DMS114 treated with DMSO at 0.1 percent for 48 hours (cell line): Measurements from ENCODE around the gene SPEG.

Source experiments
- DNase-seq: peaks from one replicate; lab custom pipeline; 2025; ENCODE audit not compliant: unreplicated experiment; lab: John Stamatoyannopoulos, UW

The SPEG gene

DNA sequence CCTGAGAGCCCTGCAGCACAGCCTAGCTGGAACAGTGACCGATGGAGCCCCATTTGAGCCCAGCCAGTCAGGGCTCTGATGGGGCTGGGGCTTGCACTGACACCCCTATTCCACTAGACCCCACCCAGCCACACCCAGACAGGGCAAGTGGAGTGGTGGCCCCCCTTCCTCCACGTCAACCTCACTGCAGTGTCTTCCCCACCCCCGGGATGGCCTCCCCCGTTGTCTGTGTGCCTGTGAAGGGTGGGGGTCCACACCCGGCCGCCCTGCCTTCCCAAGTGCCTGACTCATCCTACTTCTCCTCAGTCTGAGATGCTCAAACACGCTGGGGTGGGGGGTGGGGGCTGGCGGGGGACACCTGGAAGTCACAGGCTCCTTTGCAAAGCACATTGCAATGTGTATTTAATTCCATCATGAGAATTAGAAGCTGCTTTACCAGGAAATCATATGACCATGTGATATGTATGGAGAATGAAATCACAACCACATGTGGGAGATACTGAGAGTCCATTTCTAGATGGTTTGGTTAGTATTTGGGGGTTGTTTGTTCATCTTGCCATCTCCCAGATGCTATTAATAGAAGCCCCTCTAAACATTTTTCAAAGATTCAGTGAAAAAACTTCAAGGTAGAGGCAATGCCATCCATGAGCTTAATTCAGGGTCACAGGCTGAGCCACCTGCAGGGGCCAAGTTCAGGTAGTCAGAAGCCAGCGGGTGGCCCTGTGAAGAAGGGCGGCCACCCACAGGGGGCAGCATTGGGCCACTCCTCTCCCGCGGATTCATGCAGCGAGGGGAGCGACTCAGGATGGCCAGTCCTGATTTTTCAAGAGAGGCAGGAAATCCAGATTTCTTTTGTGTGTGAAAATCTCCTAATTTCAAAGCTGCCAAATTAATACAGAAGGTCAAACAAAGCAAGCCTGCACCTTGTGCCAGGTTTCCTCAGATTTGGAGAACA, 41.3 kb downstream of the SPEG start:
- no peak for DNase-seq

DNA sequence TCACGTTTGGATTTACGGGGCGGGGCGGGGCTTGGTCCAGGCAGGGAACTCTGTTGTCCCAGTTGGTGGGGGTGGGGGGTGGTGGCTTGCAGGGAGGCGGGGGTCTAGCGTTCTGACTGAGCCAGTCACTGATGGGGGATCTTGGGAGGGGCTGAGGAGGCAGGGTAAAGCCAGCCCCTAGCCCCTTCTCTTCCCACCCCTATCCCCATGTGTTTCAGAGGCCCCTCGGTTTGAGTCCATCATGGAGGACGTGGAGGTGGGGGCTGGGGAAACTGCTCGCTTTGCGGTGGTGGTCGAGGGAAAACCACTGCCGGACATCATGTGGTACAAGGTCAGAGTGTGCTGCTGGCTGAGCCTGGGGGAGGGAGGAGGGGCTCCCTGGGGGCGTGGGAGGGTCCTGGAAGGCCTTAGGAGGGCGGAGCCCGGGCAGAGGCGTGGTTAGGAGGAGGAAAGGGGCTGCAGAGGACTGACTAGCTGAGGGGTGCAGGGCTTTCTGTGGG, 42.1 kb downstream of the SPEG start:
- no peak for DNase-seq

DNA sequence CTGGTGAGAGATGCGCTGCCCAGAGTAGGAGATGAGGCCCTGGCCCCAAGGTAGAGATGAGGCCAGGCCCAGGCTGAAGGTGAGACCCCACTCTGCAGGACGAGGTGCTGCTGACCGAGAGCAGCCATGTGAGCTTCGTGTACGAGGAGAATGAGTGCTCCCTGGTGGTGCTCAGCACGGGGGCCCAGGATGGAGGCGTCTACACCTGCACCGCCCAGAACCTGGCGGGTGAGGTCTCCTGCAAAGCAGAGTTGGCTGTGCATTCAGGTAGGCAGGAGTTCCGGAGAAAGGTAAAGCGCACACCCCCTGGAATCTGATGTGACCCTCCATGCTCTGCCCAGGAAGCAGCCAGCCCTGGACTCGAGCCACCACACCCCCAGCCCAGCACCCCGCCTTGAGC, 42.5 kb downstream of the SPEG start:
- no peak for DNase-seq

DNA sequence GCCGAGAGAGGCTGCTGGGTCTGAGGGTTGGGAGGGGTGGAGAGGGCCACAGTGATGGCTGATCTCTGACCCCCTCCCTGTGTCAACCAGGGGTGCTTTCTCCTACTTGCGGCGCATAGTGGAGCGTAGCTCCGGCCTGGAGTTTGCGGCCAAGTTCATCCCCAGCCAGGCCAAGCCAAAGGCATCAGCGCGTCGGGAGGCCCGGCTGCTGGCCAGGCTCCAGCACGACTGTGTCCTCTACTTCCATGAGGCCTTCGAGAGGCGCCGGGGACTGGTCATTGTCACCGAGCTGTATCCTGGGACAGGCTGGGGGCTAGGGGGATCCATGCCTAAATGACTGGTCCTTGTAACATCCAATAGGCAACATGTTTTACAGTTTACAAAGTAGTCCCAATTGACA, 43.2 kb downstream of the SPEG start:
- no peak for DNase-seq

DNA sequence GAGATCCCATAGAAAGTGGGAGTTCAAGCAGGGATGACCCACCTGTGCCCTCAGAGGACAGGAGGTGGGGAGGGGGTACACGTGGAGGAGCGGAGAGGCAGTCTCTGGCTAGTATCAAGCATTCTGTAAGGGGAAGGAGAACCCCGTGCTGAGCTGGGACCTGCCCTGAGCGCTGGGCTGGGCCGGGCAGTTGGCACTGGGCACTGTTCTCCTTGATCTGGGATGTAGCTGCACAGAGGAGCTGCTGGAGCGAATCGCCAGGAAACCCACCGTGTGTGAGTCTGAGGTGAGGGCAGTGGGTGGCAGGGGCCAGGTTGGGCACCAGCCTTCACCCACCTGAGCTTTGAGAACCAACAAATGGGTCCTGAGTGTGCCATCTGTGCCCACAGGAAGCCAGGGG, 44.3 kb downstream of the SPEG start:
- no peak for DNase-seq

DNA sequence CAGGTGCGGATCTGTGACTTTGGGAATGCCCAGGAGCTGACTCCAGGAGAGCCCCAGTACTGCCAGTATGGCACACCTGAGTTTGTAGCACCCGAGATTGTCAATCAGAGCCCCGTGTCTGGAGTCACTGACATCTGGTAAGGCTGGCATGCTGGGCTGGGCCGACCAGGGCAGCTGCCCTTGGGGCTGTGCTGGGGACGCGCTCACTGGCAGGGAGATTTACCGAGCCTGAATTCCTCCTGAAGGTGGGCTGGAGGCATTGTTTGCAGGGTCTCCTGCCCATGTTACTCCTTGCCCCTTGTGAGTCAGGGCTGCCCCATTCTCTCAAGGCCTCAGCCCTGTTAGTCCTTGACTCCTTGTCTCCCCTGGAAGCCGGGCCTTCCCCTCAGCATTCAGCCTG, 45.4 kb downstream of the SPEG start:
- no peak for DNase-seq

DNA sequence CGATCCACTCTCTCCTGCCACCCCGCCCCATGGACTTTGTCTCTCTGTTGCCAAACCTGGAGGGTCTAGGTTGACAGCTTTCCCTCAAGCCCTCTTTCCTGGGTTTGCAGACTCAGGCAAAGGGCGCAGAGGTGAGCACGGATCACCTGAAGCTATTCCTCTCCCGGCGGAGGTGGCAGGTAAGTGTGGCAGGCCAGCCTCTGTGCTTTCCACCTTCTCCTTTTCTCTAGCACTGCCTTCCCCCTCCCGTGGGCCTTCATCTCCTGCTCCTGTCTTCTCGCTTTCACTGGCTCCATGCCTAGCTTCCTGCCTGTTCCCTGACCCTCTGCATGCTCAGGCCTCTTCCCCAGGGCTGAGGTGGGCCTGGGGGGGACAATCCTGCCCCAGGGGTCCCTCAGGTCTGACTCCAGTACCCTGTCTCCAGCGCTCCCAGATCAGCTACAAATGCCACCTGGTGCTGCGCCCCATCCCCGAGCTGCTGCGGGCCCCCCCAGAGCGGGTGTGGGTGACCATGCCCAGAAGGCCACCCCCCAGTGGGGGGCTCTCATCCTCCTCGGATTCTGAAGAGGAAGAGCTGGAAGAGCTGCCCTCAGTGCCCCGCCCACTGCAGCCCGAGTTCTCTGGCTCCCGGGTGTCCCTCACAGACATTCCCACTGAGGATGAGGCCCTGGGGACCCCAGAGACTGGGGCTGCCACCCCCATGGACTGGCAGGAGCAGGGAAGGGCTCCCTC, 48.2 kb downstream of the SPEG start:
- DNase-seq: no peak

DNA sequence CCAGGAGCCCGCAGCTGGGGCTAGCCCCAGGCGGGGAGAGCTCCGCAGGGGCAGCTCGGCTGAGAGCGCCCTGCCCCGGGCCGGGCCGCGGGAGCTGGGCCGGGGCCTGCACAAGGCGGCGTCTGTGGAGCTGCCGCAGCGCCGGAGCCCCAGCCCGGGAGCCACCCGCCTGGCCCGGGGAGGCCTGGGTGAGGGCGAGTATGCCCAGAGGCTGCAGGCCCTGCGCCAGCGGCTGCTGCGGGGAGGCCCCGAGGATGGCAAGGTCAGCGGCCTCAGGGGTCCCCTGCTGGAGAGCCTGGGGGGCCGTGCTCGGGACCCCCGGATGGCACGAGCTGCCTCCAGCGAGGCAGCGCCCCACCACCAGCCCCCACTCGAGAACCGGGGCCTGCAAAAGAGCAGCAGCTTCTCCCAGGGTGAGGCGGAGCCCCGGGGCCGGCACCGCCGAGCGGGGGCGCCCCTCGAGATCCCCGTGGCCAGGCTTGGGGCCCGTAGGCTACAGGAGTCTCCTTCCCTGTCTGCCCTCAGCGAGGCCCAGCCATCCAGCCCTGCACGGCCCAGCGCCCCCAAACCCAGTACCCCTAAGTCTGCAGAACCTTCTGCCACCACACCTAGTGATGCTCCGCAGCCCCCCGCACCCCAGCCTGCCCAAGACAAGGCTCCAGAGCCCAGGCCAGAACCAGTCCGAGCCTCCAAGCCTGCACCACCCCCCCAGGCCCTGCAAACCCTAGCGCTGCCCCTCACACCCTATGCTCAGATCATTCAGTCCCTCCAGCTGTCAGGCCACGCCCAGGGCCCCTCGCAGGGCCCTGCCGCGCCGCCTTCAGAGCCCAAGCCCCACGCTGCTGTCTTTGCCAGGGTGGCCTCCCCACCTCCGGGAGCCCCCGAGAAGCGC, 49.1 kb downstream of the SPEG start:
- no peak for DNase-seq

DNA sequence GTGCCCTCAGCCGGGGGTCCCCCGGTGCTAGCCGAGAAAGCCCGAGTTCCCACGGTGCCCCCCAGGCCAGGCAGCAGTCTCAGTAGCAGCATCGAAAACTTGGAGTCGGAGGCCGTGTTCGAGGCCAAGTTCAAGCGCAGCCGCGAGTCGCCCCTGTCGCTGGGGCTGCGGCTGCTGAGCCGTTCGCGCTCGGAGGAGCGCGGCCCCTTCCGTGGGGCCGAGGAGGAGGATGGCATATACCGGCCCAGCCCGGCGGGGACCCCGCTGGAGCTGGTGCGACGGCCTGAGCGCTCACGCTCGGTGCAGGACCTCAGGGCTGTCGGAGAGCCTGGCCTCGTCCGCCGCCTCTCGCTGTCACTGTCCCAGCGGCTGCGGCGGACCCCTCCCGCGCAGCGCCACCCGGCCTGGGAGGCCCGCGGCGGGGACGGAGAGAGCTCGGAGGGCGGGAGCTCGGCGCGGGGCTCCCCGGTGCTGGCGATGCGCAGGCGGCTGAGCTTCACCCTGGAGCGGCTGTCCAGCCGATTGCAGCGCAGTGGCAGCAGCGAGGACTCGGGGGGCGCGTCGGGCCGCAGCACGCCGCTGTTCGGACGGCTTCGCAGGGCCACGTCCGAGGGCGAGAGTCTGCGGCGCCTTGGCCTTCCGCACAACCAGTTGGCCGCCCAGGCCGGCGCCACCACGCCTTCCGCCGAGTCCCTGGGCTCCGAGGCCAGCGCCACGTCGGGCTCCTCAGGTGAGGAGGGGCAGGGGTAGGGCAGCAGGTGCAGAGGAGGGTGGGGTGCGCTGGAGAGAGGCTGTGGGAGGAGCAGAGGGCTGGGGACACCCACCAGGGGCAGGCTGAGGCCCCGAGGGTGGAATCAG, 49.9 kb downstream of the SPEG start:
- DNase-seq: no peak

DNA sequence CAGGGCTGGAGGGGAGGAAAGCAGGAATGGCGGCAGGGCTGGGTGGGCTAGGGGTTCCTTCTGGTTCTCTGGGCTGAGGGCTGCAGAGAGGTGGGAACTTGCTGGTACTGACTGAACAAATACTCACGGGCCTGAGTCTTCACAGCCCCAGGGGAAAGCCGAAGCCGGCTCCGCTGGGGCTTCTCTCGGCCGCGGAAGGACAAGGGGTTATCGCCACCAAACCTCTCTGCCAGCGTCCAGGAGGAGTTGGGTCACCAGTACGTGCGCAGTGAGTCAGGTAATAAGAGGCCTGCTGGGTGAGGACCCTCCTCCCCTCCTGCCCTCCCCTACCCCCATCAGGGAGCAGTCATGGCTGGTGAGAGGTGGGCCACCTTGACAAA, 50.5 kb downstream of the SPEG start:
- DNase-seq: no peak

DNA sequence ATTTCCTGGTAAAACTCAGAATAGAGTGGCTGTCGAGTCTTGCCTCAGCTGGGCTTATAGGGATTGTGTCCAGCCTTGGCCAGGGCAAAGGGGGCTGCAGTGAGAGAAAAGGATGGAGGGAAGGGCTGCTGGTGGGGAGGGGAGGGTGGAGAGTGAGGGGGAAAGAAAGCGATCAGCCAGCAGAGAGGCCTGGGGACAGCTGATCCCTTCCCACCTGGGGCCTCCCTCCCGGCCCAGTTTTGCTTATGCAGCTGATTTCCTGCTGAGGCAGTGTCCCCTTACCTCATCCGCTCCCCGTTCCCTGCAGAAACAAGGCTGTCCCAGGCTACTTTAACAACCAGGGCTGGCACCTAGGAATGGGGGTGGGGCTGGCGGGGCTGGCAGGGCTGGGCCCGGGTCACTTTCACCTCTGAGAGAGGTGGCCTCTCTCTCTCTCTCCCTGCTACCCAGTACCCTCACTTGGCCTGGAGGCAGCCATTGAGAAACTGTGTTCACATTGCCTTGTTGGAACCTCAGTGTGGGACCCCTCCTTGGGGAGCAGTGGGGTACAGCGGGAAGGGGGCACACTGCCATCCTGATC, 51.8 kb downstream of the SPEG start:
- no peak for DNase-seq

DNA sequence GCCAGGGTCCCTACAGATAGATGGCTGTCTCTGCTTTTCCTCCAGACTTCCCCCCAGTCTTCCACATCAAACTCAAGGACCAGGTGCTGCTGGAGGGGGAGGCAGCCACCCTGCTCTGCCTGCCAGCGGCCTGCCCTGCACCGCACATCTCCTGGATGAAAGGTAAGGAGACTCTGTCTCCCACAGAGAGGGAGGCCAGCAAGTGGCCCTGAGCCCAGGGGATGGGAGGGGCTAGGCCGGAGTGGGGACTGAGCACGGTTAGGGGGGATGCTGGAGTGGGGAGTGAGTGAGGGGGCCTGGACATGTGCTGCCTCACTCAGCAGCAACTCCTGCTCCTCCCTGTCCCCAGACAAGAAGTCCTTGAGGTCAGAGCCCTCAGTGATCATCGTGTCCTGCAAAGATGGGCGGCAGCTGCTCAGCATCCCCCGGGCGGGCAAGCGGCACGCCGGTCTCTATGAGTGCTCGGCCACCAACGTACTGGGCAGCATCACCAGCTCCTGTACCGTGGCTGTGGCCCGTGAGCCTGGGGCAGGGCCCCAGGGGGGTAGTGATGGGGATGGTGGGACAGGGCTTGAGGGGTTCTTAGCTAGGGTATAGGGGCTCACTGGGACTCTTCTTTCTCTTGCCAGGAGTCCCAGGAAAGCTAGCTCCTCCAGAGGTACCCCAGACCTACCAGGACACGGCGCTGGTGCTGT, 53.7 kb downstream of the SPEG start:
- no peak for DNase-seq

DNA sequence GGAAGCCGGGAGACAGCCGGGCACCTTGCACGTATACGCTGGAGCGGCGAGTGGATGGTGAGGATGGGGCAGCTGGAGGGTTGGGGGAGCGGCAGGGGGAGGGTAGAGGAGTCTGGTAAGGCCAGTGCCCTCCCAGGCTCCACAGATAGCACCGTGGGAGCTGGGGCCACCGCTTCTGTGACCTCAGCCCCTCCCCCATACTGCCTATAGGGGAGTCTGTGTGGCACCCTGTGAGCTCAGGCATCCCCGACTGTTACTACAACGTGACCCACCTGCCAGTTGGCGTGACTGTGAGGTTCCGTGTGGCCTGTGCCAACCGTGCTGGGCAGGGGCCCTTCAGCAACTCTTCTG, 54.2 kb downstream of the SPEG start:
- DNase-seq: no peak

DNA sequence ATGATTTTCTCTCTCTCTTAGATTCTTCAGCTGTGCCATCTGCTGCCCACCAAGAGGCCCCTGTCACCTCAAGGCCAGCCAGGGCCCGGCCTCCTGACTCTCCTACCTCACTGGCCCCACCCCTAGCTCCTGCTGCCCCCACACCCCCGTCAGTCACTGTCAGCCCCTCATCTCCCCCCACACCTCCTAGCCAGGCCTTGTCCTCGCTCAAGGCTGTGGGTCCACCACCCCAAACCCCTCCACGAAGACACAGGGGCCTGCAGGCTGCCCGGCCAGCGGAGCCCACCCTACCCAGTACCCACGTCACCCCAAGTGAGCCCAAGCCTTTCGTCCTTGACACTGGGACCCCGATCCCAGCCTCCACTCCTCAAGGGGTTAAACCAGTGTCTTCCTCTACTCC, 54.7 kb downstream of the SPEG start:
- no peak for DNase-seq

DNA sequence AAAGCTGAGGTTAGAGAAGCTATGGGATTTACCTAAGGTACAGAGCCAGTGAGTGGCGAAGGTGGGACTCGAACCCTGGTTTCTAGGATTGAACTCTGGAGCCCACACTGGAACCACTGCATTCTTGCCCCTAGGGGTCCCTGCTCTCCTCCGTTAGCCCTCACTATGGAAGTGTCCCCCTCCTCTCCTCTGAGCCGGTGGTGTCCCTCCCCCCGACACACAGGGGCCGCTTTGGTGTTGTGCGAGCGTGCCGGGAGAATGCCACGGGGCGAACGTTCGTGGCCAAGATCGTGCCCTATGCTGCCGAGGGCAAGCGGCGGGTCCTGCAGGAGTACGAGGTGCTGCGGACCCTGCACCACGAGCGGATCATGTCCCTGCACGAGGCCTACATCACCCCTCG, 55.5 kb downstream of the SPEG start:
- DNase-seq: no peak

DNA sequence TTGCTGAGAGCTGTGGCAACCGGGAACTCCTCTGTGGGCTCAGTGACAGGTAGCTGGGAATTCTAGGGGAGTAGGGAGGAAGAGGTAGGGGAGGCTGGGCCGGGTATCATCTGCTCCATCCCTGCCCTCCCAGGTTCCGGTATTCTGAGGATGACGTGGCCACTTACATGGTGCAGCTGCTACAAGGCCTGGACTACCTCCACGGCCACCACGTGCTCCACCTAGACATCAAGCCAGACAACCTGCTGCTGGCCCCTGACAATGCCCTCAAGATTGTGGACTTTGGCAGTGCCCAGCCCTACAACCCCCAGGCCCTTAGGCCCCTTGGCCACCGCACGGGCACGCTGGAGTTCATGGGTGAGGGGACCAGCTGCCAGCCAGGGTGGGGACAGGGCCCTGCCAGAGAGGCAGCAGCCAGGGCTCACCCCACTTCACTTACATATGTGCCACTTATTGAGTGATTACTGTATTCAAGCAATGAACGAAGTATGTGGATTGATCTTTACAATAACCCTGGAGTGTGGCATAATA, 56.0 kb downstream of the SPEG start:
- DNase-seq: no peak

DNA sequence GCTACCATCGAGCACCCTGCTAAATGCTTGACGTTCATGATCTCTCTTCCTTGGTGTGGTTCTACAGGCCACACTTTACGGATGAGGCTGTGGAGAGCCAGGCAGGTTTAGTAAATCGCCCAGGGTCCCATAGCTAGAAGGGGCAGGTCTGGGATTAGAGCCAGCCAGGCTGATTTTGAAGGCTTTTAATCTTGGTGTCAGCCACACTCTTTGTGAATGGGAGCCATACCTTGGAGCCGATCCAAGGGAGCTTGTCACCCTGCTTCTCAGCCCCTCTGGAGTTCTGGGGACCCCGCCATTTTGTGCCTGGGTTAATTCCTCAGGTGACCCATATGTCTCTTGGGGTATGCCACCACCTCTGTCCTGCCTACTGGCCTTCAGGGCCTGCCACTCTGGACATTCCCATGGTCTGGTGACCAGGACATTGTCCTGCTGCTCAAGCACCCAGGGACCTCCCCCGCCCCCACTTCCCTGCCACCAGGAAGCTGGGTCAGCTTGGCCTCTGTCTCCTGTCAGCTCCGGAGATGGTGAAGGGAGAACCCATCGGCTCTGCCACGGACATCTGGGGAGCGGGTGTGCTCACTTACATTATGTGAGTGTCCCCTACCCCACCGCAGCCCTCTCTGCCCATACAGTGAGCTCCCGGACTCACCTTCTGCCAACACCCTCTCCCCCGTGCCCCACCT, 56.8 kb downstream of the SPEG start:
- no peak for DNase-seq

DNA sequence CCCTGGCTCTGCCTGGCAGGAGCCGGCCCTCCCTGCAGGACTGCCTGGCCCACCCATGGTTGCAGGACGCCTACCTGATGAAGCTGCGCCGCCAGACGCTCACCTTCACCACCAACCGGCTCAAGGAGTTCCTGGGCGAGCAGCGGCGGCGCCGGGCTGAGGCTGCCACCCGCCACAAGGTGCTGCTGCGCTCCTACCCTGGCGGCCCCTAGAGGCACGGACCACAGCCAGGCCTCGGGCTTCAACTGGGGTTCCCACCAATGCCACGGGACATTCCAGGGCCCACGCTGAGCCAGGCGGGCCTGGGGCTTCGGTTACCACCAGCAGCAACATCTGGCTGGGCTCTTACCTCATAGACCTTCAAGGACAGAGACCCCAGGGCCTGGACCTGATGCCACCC, 57.9 kb downstream of the SPEG start:
- no peak for DNase-seq

DNA sequence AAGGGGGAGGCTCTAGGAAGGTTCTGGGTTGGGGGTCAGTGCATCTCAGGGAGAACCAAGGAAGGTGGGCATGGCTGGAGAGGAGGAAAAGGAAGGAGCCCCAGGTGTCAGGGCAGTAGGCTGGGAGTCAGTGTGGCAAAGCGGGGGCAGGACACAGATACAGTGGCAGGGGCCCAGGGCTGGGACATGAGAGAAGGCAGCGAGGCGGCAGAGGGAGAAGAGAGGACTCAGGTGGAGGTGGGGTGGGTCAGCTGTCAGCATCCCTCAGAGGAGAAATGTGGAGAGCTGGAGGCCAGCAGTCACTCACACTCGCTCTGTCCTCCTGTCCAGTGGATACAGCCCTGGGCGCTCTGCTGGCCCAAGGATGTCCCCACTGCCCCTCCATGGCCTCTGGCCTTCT, 58.4 kb downstream of the SPEG start:
- DNase-seq: no peak
